ENCODE data around the gene DELE1. TPM values are rescaled to one million over a fixed set of nuclear protein-coding genes. Genes with fewer than 3 reads are reported as not detected.

DELE1 gene
- total and polyA plus RNA-seq, 2 donors (not counting 1 experiment from before 2014, with no cell fraction given) = 124 to 127 TPM

GRCh38 chr5:141958546-141959172 lies 35.0 kb downstream of the DELE1 start:
- H3K4me1 ChIP-seq (ENCODE audit: control insufficient read depth in 2 of 2, insufficient read depth in 2 of 2, low read length in 2 of 2) = peaks cover 10 to 25% of the 10 kb centered on the region in 2 donors
- no peak for TF ChIP-seq CTCF (IDR thresholded peaks at IDR 0.05)
- no peaks in the 10 kb centered on the region for H4K20me1 ChIP-seq (ENCODE audit: control insufficient read depth, insufficient read depth, low read length, poor library complexity, severe bottlenecking)
- 85% methylated on average over 6 of the region's 8 CpGs for WGBS (ENCODE audit: insufficient coverage)
- no peak overlapping the region for H2AFZ ChIP-seq (ENCODE audit: insufficient read depth, low read depth, low read length, poor library complexity, severe bottlenecking)
- CTCF ChIA-PET = interaction anchor here (1.1 to 9.9 kb wide), 9 partner anchors 10 to 294 kb away, joined by 3 to 198 read pairs (median 16); partner anchors contain the start of genes DELE1, PCDH1 and RNF14
- H3K27me3 ChIP-seq (replicated peaks in 1 of 4; ENCODE audit: control extremely low read depth in 1 of 4, control insufficient read depth in 3 of 4, insufficient read depth in 4 of 4, low read length in 3 of 4) = no peaks in the 10 kb centered on the region
- H3K27ac ChIP-seq (ENCODE audit: low read length in 2 of 2) = no peak overlapping the region
- H3K4me1 Mint-ChIP-seq = peaks cover 23% of the 10 kb centered on the region
- no peaks in the 10 kb centered on the region for H3K9me3 ChIP-seq (ENCODE audit: control extremely low read depth in 1 of 3, control insufficient read depth in 2 of 3, insufficient read depth in 1 of 3, low read length in 2 of 3)
- intact Hi-C loops (cut with micrococcal nuclease) = no loop called here
- ATAC-seq (ENCODE audit: low read depth) (no peak), DNase-seq (no peak)
- H3K27ac Mint-ChIP-seq = no peak overlapping the region
- POLR2A ChIA-PET = no interaction called here
- H3K4me3 Mint-ChIP-seq = no peak overlapping the region
- no peaks in the 10 kb centered on the region for H3K79me2 ChIP-seq (ENCODE audit: control insufficient read depth, insufficient read depth, low read length)
- no peaks in the 10 kb centered on the region for H3K27me3 Mint-ChIP-seq
- H3K4me2 ChIP-seq (replicated peaks; ENCODE audit: low read depth, low read length, poor library complexity, severe bottlenecking) = no peak overlapping the region
- H3K9me3 Mint-ChIP-seq (ENCODE audit: insufficient read depth) = no peaks in the 10 kb centered on the region
- H3K36me3 ChIP-seq (replicated peaks in 1 of 2; ENCODE audit: control extremely low read depth in 1 of 2, control insufficient read depth in 1 of 2, extremely low read depth in 1 of 2, insufficient read depth in 2 of 2, low read length in 1 of 2) = peaks cover 0 to 2% of the 10 kb centered on the region in 2 experiments
- H3K9ac ChIP-seq (ENCODE audit: low read length) = no peak overlapping the region
- H3K4me3 ChIP-seq (ENCODE audit: control extremely low read depth in 1 of 5, extremely low read depth in 1 of 5, insufficient read depth in 1 of 5, low read depth in 2 of 5, low read length in 4 of 5) = no peak overlapping the region

GRCh38 chr5:141960018-141960417 lies 36.3 kb downstream of the DELE1 start:
- Histone ChIP-seq H3K36me3 (replicated peaks in 1 of 2; ENCODE audit: control extremely low read depth in 1 of 2, control insufficient read depth in 1 of 2, extremely low read depth in 1 of 2, insufficient read depth in 2 of 2, low read length in 1 of 2) (peaks cover 0 to 2% of the 10 kb centered on the region in 2 experiments), H3K9me3 (ENCODE audit: control extremely low read depth in 1 of 3, control insufficient read depth in 2 of 3, insufficient read depth in 1 of 3, low read length in 2 of 3) (no peaks in the 10 kb centered on the region), H2AFZ (ENCODE audit: insufficient read depth, low read depth, low read length, poor library complexity, severe bottlenecking) (no peak overlapping the region), H3K79me2 (ENCODE audit: control insufficient read depth, insufficient read depth, low read length) (no peaks in the 10 kb centered on the region), H3K9ac (ENCODE audit: low read length) (no peak overlapping the region), H4K20me1 (ENCODE audit: control insufficient read depth, insufficient read depth, low read length, poor library complexity, severe bottlenecking) (no peaks in the 10 kb centered on the region), H3K27me3 (replicated peaks in 1 of 4; ENCODE audit: control extremely low read depth in 1 of 4, control insufficient read depth in 3 of 4, insufficient read depth in 4 of 4, low read length in 3 of 4) (no peaks in the 10 kb centered on the region), H3K4me2 (replicated peaks; ENCODE audit: low read depth, low read length, poor library complexity, severe bottlenecking) (no peak overlapping the region), H3K4me1 (ENCODE audit: control insufficient read depth in 2 of 2, insufficient read depth in 2 of 2, low read length in 2 of 2) (peaks cover 10 to 25% of the 10 kb centered on the region in 2 donors), H3K27ac (ENCODE audit: low read length in 2 of 2) (no peak overlapping the region), H3K4me3 (ENCODE audit: control extremely low read depth in 1 of 5, extremely low read depth in 1 of 5, insufficient read depth in 1 of 5, low read depth in 2 of 5, low read length in 4 of 5) (no peak overlapping the region)
- TF ChIP-seq CTCF (IDR thresholded peaks at IDR 0.05) = no peak
- TF ChIP-seq EZH2 (IDR thresholded peaks at IDR 0.05; ENCODE audit: borderline replicate concordance, insufficient read depth, low read depth, low read length, poor library complexity, severe bottlenecking) = no peak
- Mint-ChIP-seq H3K4me3 (no peak overlapping the region), H3K9me3 (ENCODE audit: insufficient read depth) (no peaks in the 10 kb centered on the region), H3K27ac (no peak overlapping the region), H3K27me3 (no peaks in the 10 kb centered on the region), H3K4me1 (peaks cover 17% of the 10 kb centered on the region)
- CTCF ChIA-PET = interaction anchor here (0.6 to 9.9 kb wide), 43 partner anchors 9 to 746 kb away, joined by 3 to 198 read pairs (median 5); partner anchors contain the start of genes ARAP3, DELE1, GNPDA1 and PCDH1
- POLR2A ChIA-PET = interaction anchor here (1.2 to 1.8 kb wide), 3 partner anchors 9 to 268 kb away, joined by 5 to 11 read pairs (median 7); partner anchors contain the start of genes DELE1 and RNF14
- DNase-seq = no peak
- ATAC-seq (ENCODE audit: low read depth) = no peak
- intact Hi-C loops (cut with micrococcal nuclease) = loop anchor here (1.0 to 2.0 kb wide), 7 partner anchors 9 to 639 kb away; partner anchors contain the start of genes HDAC3, PCDH1, RELL2 and RNF14
- WGBS (ENCODE audit: insufficient coverage) = 87% methylated on average over 10 of the region's 10 CpGs
